Spinal cord (tissue), 10 donors: ENCODE measurements around the gene NFYB. TPM values are rescaled to one million over a fixed set of nuclear protein-coding genes. Genes with fewer than 3 reads are reported as not detected.
"Not testable (repeated sequence)": the region's sequence is repeated elsewhere in the genome, so short reads cannot be mapped to it uniquely, and the experiment has no call there.

Experiments
- DNase-seq, 6 donors: peaks; one replicate each; pipeline versions ENCODE4 v3.0.0 to v3.0.0-alpha.2; 2013 to 2015; ENCODE audit warnings: low spot score in 6 of 6, low read depth in 4 of 6
- H3K27ac ChIP-seq: one replicate; pipeline ENCODE4 v1.5.1; 2013; ENCODE audit warnings: low read depth, low read length, control low read depth
- H3K27me3 ChIP-seq: one replicate; pipeline ENCODE4 v1.6.1; 2013; ENCODE audit warnings: low read length; ENCODE audit not compliant: control insufficient read depth, insufficient read depth
- H3K36me3 ChIP-seq: one replicate; pipeline ENCODE4 v1.6.1; 2013; ENCODE audit warnings: low read length; ENCODE audit not compliant: control insufficient read depth, insufficient read depth
- H3K4me1 ChIP-seq: one replicate; pipeline ENCODE4 v1.6.1; 2013; ENCODE audit warnings: low read length; ENCODE audit not compliant: control insufficient read depth, insufficient read depth
- H3K4me3 ChIP-seq: one replicate; pipeline ENCODE4 v1.5.1; 2013; ENCODE audit warnings: low read depth, low read length, control low read depth
- H3K9me3 ChIP-seq: one replicate; pipeline ENCODE4 v1.6.1; 2013; ENCODE audit warnings: low read length; ENCODE audit not compliant: control insufficient read depth, insufficient read depth
- WGBS: methylation state at CpG from one replicate; pipeline ENCODE4 v1.1.5; 2013; ENCODE audit warnings: missing lambda C conversion rate; ENCODE audit not compliant: insufficient coverage; 5-methylcytosine and 5-hydroxymethylcytosine counted together
- polyA plus RNA-seq, 2 donors: library from polyadenylated mRNA; unstranded; fragments of 120-200 nt; gene quantifications; one replicate each; pipeline ENCODE4 v1.2.1, GENCODE V29; 2013; ENCODE audit not compliant: insufficient read length in 2 of 2
- total RNA-seq, 2 donors: library from RNA; depleted of rRNA in 1 of 2; stranded (reverse); fragments of 120-200 nt in 1 of 2; fragments of >200 nt in 1 of 2; gene quantifications; one replicate each; pipeline versions ENCODE4 v1.2.3 to v1.2.4, GENCODE V29; 2013 to 2014
- donor health status: healthy.

Gene NFYB
- total and polyA plus RNA-seq, 4 donors = 28.2 to 74.7 (median 51.8) TPM

- Histone ChIP-seq H3K9me3 (no peaks in the 10 kb centered on the region), H3K27me3 (no peaks in the 10 kb centered on the region), H3K36me3 (peaks cover 15% of the 10 kb centered on the region), H3K4me3 (no peak overlapping the region), H3K27ac (no peak overlapping the region), H3K4me1 (no peaks in the 10 kb centered on the region)
- WGBS = 100% methylated on average over 1 of the region's 2 CpGs
- DNase-seq = no peak
These were observed 7.2 kb downstream of the NFYB start for GRCh38 chr12:104130760-104131159.

GRCh38 chr12:104126548-104126947 lies 11.5 kb downstream of the NFYB start:
- Histone ChIP-seq H3K9me3 (no peaks in the 10 kb centered on the region), H3K27me3 (no peaks in the 10 kb centered on the region), H3K4me1 (no peaks in the 10 kb centered on the region), H3K27ac (no peak overlapping the region), H3K4me3 (no peak overlapping the region), H3K36me3 (peaks cover 29% of the 10 kb centered on the region)
- DNase-seq = no peak
- 100% methylated on average over 1 of the region's 3 CpGs for WGBS

- DNase-seq = no peak
- no peak overlapping the region for H3K27ac ChIP-seq
- no peaks in the 10 kb centered on the region for H3K9me3 ChIP-seq
- no peaks in the 10 kb centered on the region for H3K4me1 ChIP-seq
- no peak overlapping the region for H3K4me3 ChIP-seq
- no peaks in the 10 kb centered on the region for H3K27me3 ChIP-seq
- peaks cover 26% of the 10 kb centered on the region for H3K36me3 ChIP-seq
- 97% methylated on average over 7 of the region's 9 CpGs for WGBS
These were observed 15.7 kb downstream of the NFYB start for GRCh38 chr12:104122298-104122697.

GRCh38 chr12:104121001-104121400 lies 17.0 kb downstream of the NFYB start:
- Histone ChIP-seq H3K36me3 (peaks cover 25% of the 10 kb centered on the region), H3K27me3 (no peaks in the 10 kb centered on the region), H3K4me3 (no peak overlapping the region), H3K4me1 (no peaks in the 10 kb centered on the region), H3K27ac (no peak overlapping the region), H3K9me3 (no peaks in the 10 kb centered on the region)
- no peak for DNase-seq

DNA sequence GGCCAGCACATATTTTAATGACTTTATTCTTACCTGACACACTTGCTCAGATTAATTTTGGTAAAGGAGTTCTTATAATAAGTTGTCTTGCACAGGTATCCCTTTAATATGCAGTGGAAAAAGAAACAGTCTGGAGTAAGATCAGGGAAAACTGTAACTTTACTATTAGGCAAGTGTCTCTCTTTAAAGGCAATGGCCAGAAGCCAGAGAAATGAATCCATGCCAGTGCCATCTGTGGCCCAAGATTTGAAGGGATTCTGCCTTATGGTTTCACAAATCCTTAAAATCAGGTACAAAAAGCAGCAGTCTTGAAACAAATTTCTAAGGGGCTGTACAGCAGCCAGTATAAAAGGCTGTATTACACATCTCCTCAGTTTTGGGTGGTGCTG lies 22.4 kb downstream of the NFYB start:
- DNase-seq = peak in 1 of 6 donors; percentile 88
- no peak overlapping the region for H3K4me3 ChIP-seq
- no peaks in the 10 kb centered on the region for H3K9me3 ChIP-seq
- H3K27me3 ChIP-seq = no peaks in the 10 kb centered on the region
- H3K36me3 ChIP-seq = peaks cover 7% of the 10 kb centered on the region
- no peaks in the 10 kb centered on the region for H3K4me1 ChIP-seq
- H3K27ac ChIP-seq = no peak overlapping the region

- 83% methylated on average over 6 of the region's 14 CpGs for WGBS
- not testable (repeated sequence) for H3K4me3 ChIP-seq, H3K9me3 ChIP-seq
These were observed 23.0 kb downstream of the NFYB start for GRCh38 chr12:104114834-104115586.

GRCh38 chr12:104109446-104110271 lies 28.4 kb downstream of the NFYB start:
- no peak for DNase-seq
- no peaks in the 10 kb centered on the region for H3K27me3 ChIP-seq
- no peaks in the 10 kb centered on the region for H3K36me3 ChIP-seq
- WGBS = no CpG with 5 or more reads among the region's 4 CpGs
- no peak overlapping the region for H3K4me3 ChIP-seq
- no peaks in the 10 kb centered on the region for H3K9me3 ChIP-seq
- no peak overlapping the region for H3K27ac ChIP-seq
- no peaks in the 10 kb centered on the region for H3K4me1 ChIP-seq

More at GRCh38 chr12:104114834-104115586, 23.0 kb downstream of the NFYB start:
- H3K27me3 ChIP-seq, DNase-seq, H3K4me1 ChIP-seq, H3K27ac ChIP-seq, H3K36me3 ChIP-seq: not testable (repeated sequence)

DNA sequence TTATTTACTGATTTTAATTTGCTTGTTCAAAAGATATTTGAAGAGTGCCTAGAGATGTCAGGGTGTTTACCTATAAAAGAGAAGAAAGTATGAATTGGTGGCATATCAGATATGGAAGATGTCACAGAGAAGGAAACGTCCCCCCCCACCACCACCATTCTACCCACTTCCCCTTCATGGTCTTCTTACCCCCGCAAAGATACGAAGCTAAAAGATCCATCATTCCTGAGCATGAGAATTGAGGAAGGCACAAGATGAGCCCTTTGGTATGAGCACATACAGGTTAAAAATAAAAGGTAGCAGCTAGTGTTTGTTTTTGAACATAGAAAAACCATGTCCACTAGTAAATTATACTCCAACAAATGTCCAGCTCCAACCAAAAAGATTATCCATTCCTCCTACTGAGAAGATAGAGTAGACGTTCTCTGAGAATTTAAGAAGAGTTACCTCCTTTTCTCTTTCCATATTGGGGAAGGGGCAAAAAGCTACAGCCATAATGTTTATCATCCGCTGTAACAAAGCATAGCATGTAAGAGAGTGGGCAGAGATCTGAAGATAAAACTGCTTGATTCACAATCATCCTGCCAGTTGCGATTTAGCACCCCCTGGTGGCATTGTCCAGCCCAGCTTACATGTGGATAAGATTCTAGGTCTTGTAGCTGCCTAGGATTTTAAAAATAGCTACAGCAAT lies 29.1 kb downstream of the NFYB start:
- no peaks in the 10 kb centered on the region for H3K9me3 ChIP-seq
- H3K4me3 ChIP-seq = no peak overlapping the region
- H3K4me1 ChIP-seq = no peaks in the 10 kb centered on the region
- 0% methylated on average over 1 of the region's 6 CpGs for WGBS
- DNase-seq = peak; percentile 60 to 96 (median 76)
- no peak overlapping the region for H3K27ac ChIP-seq
- H3K36me3 ChIP-seq = no peaks in the 10 kb centered on the region
- no peaks in the 10 kb centered on the region for H3K27me3 ChIP-seq

DNA sequence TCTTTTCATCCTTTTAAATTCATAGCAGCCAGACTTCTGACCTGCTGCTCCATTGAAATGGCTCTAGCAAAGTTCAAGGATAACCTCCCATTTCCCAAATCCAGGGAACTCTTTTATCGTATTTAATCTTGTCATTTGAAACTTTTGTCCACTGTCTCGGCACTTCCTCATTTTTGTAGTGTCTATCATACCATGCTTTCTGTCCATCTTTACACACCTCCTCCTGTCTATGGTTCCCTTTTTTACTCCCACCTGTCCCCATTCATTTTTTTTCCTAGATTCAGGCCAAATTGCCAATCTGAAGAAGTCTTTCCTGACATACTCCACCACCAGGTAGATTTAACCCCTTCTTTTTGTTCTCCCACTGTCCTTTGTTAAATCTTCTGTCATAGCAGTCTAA lies 31.0 kb downstream of the NFYB start:
- H3K27me3 ChIP-seq = no peaks in the 10 kb centered on the region
- H3K27ac ChIP-seq = no peak overlapping the region
- no peaks in the 10 kb centered on the region for H3K36me3 ChIP-seq
- no peak overlapping the region for H3K4me3 ChIP-seq
- no peaks in the 10 kb centered on the region for H3K4me1 ChIP-seq
- WGBS = 78% methylated on average over 2 of the region's 2 CpGs
- DNase-seq = no peak
- no peaks in the 10 kb centered on the region for H3K9me3 ChIP-seq
